HG02852 (cell line): Measurements from ENCODE around the gene THEM4.
"Not testable (repeated sequence)": the region's sequence is repeated elsewhere in the genome, so short reads cannot be mapped to it uniquely, and the experiment has no call there.

Experiments
- ATAC-seq: cut with Tn5 transposase; IDR thresholded peaks from one replicate; pipeline ENCODE4 v1.9.1; 2021; ENCODE audit warnings: mild to moderate bottlenecking, moderate library complexity; ENCODE audit not compliant: unreplicated experiment

THEM4 gene

GRCh38 chr1:151860504-151861187 lies 48.7 kb downstream of the THEM4 start:
- ATAC-seq, result no peak

GRCh38 chr1:151859891-151860293 lies 49.4 kb downstream of the THEM4 start:
- ATAC-seq, result no peak

GRCh38 chr1:151858886-151859665 lies 50.2 kb downstream of the THEM4 start:
- ATAC-seq, result no peak

GRCh38 chr1:151858030-151858746 lies 51.1 kb downstream of the THEM4 start:
- ATAC-seq, result no peak

GRCh38 chr1:151855933-151856332 lies 53.4 kb downstream of the THEM4 start:
- no peak for ATAC-seq

GRCh38 chr1:151855516-151855915 lies 53.8 kb downstream of the THEM4 start:
- not testable (repeated sequence) for ATAC-seq

- ATAC-seq, result no peak
These were observed 54.7 kb downstream of the THEM4 start for GRCh38 chr1:151854658-151855057.

GRCh38 chr1:151853411-151853943 lies 55.8 kb downstream of the THEM4 start, which contains the start of gene THEM5:
THEM5 (minus strand) TSS chr1:151853712; CDS start chr1:151853565, 147 bp downstream.
- no peak for ATAC-seq

- ATAC-seq, result no peak
These were observed 56.6 kb downstream of the THEM4 start for GRCh38 chr1:151852733-151853132.

GRCh38 chr1:151851886-151852285 lies 57.4 kb downstream of the THEM4 start:
- no peak for ATAC-seq

GRCh38 chr1:151849871-151850270 lies 59.4 kb downstream of the THEM4 start:
- no peak for ATAC-seq

GRCh38 chr1:151849126-151849525 lies 60.2 kb downstream of the THEM4 start:
- ATAC-seq, result no peak

- no peak for ATAC-seq
These were observed 61.3 kb downstream of the THEM4 start for GRCh38 chr1:151847867-151848596.

GRCh38 chr1:151846686-151847237 lies 62.5 kb downstream of the THEM4 start:
- ATAC-seq, result no peak

GRCh38 chr1:151846062-151846568 lies 63.2 kb downstream of the THEM4 start:
- no peak for ATAC-seq

GRCh38 chr1:151843398-151843797 lies 65.9 kb downstream of the THEM4 start:
- no peak for ATAC-seq

GRCh38 chr1:151841141-151841540 lies 68.2 kb downstream of the THEM4 start:
- ATAC-seq, result no peak

GRCh38 chr1:151840421-151840820 lies 68.9 kb downstream of the THEM4 start:
- ATAC-seq, result no peak

- no peak for ATAC-seq
These were observed 69.6 kb downstream of the THEM4 start, which contains the start of gene C2CD4D for GRCh38 chr1:151839457-151840403. C2CD4D (minus strand) TSS chr1:151839820; CDS start chr1:151838989, 831 bp downstream.
